Measurements from ENCODE around the gene AK5.

Gene AK5

GRCh38 chr1:77348549-77348948 is 66.7 kb downstream of the AK5 start:
- Histone ChIP-seq H3K9me3 (ENCODE audit: control extremely low read depth in 1 of 5, control insufficient read depth in 4 of 5, insufficient read depth in 2 of 5, low read depth in 1 of 5, low read length in 4 of 5) (no peaks in the 10 kb centered on the region), H3K36me3 (ENCODE audit: control insufficient read depth in 4 of 4, insufficient read depth in 4 of 4, low read length in 3 of 4) (no peaks in the 10 kb centered on the region), H3K27ac (ENCODE audit: insufficient read depth in 1 of 2, low read depth in 1 of 2, low read length in 2 of 2, poor library complexity in 1 of 2, severe bottlenecking in 2 of 2) (no peak overlapping the region), H3K4me1 (ENCODE audit: control extremely low read depth in 1 of 4, control insufficient read depth in 4 of 4, insufficient read depth in 4 of 4, low read length in 3 of 4) (peaks cover 0 to 12% (median 4%) of the 10 kb centered on the region in 4 experiments), H3K27me3 (replicated peaks in 2 of 5; ENCODE audit: control insufficient read depth in 4 of 5, insufficient read depth in 5 of 5, low read length in 4 of 5) (no peaks in the 10 kb centered on the region), H3K4me3 (ENCODE audit: control insufficient read depth in 1 of 7, extremely low read depth in 1 of 7, insufficient read depth in 4 of 7, low read depth in 2 of 7, low read length in 6 of 7) (no peak overlapping the region)
- CTCF ChIA-PET: no interaction called here
- peak in 1 of 3 donors; percentile 10 for DNase-seq
- POLR2A ChIA-PET: no interaction called here

- no peaks in the 10 kb centered on the region for H3K27me3 ChIP-seq (replicated peaks in 2 of 5; ENCODE audit: control insufficient read depth in 4 of 5, insufficient read depth in 5 of 5, low read length in 4 of 5)
- H3K4me3 ChIP-seq (ENCODE audit: control insufficient read depth in 1 of 7, extremely low read depth in 1 of 7, insufficient read depth in 4 of 7, low read depth in 2 of 7, low read length in 6 of 7): no peak overlapping the region
- 100% methylated on average over 1 of the region's 2 CpGs for WGBS (ENCODE audit: insufficient coverage)
- H3K27ac ChIP-seq (ENCODE audit: insufficient read depth in 1 of 2, low read depth in 1 of 2, low read length in 2 of 2, poor library complexity in 1 of 2, severe bottlenecking in 2 of 2): no peak overlapping the region
- ChIA-PET POLR2A (no interaction called here), CTCF (no interaction called here)
- no peaks in the 10 kb centered on the region for H3K9me3 ChIP-seq (ENCODE audit: control extremely low read depth in 1 of 5, control insufficient read depth in 4 of 5, insufficient read depth in 2 of 5, low read depth in 1 of 5, low read length in 4 of 5)
- no peak for DNase-seq
- H3K4me1 ChIP-seq (ENCODE audit: control extremely low read depth in 1 of 4, control insufficient read depth in 4 of 4, insufficient read depth in 4 of 4, low read length in 3 of 4): peaks cover 0 to 12% (median 4%) of the 10 kb centered on the region in 4 experiments
- H3K36me3 ChIP-seq (ENCODE audit: control insufficient read depth in 4 of 4, insufficient read depth in 4 of 4, low read length in 3 of 4): no peaks in the 10 kb centered on the region
Observed at GRCh38 chr1:77349275-77349674, 67.5 kb downstream of the AK5 start.

- Histone ChIP-seq H3K9me3 (ENCODE audit: control extremely low read depth in 1 of 5, control insufficient read depth in 4 of 5, insufficient read depth in 2 of 5, low read depth in 1 of 5, low read length in 4 of 5) (no peaks in the 10 kb centered on the region), H3K4me3 (ENCODE audit: control insufficient read depth in 1 of 7, extremely low read depth in 1 of 7, insufficient read depth in 4 of 7, low read depth in 2 of 7, low read length in 6 of 7) (no peak overlapping the region), H3K27ac (ENCODE audit: insufficient read depth in 1 of 2, low read depth in 1 of 2, low read length in 2 of 2, poor library complexity in 1 of 2, severe bottlenecking in 2 of 2) (no peak overlapping the region), H3K36me3 (ENCODE audit: control insufficient read depth in 4 of 4, insufficient read depth in 4 of 4, low read length in 3 of 4) (no peaks in the 10 kb centered on the region), H3K27me3 (replicated peaks in 2 of 5; ENCODE audit: control insufficient read depth in 4 of 5, insufficient read depth in 5 of 5, low read length in 4 of 5) (no peaks in the 10 kb centered on the region), H3K4me1 (ENCODE audit: control extremely low read depth in 1 of 4, control insufficient read depth in 4 of 4, insufficient read depth in 4 of 4, low read length in 3 of 4) (peaks cover 0 to 12% (median 4%) of the 10 kb centered on the region in 4 experiments)
- ChIA-PET CTCF (no interaction called here), POLR2A (no interaction called here)
- peak in 2 of 3 donors; percentile 55 to 74 for DNase-seq
- WGBS (ENCODE audit: insufficient coverage): 68% methylated on average over 2 of the region's 6 CpGs
Observed at GRCh38 chr1:77350012-77350770, 68.4 kb downstream of the AK5 start.

- no CpG with 5 or more reads among the region's 1 CpG for WGBS (ENCODE audit: insufficient coverage)
- POLR2A ChIA-PET: interaction anchor here (0.7 kb wide), 1 partner anchor 14 kb away, joined by 3 read pairs; no protein-coding TSS in a partner anchor
- Histone ChIP-seq H3K4me1 (ENCODE audit: control extremely low read depth in 1 of 4, control insufficient read depth in 4 of 4, insufficient read depth in 4 of 4, low read length in 3 of 4) (peaks cover 0 to 9% (median 2%) of the 10 kb centered on the region in 4 experiments), H3K27ac (ENCODE audit: insufficient read depth in 1 of 2, low read depth in 1 of 2, low read length in 2 of 2, poor library complexity in 1 of 2, severe bottlenecking in 2 of 2) (no peak overlapping the region), H3K27me3 (replicated peaks in 2 of 5; ENCODE audit: control insufficient read depth in 4 of 5, insufficient read depth in 5 of 5, low read length in 4 of 5) (no peaks in the 10 kb centered on the region), H3K4me3 (ENCODE audit: control insufficient read depth in 1 of 7, extremely low read depth in 1 of 7, insufficient read depth in 4 of 7, low read depth in 2 of 7, low read length in 6 of 7) (no peak overlapping the region), H3K9me3 (ENCODE audit: control extremely low read depth in 1 of 5, control insufficient read depth in 4 of 5, insufficient read depth in 2 of 5, low read depth in 1 of 5, low read length in 4 of 5) (no peaks in the 10 kb centered on the region), H3K36me3 (ENCODE audit: control insufficient read depth in 4 of 4, insufficient read depth in 4 of 4, low read length in 3 of 4) (no peaks in the 10 kb centered on the region)
- no peak for DNase-seq
- CTCF ChIA-PET: no interaction called here
Observed at GRCh38 chr1:77354536-77354935, 72.7 kb downstream of the AK5 start.

DNA sequence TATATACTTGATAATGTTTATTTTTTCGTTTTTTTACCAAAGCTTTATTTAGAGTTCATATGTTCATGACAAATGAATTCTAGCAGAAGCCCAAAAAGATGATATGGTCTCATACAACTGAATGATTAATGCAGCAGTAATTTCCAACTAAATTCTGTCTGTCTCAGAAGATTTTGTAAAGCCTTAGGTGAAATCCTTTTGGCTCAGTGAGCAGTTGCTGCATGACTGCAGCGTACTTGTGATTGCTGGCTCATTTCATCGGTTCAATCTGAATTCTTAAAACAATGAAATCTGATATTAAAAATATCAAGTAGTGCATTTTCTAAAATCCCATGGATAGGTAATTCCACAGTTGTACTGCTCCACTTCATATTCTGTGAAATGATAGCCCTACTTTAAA is 73.2 kb downstream of the AK5 start:
- CTCF ChIA-PET: no interaction called here
- no CpG with 5 or more reads among the region's 3 CpGs for WGBS (ENCODE audit: insufficient coverage)

DNA sequence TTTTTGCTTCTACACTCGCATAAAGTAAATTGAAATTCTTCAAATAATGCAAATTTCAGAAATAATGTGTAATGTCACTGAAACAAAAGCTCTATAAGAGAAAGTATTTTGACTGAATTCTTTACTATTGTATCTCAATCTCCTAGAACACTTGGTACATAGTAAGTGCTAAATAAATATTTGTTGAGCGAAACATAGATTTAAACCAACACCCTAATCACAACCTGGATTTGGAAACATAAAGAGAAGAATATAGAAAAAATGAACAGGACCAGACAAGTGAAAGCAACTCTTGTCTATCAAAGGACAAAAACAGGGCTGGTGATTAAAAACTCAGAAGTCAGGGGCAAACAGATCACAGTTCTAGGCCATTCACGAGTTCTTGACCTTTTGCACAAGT is 74.3 kb downstream of the AK5 start:
- DNase-seq: no peak
- Histone ChIP-seq H3K27me3 (replicated peaks in 2 of 5; ENCODE audit: control insufficient read depth in 4 of 5, insufficient read depth in 5 of 5, low read length in 4 of 5) (no peaks in the 10 kb centered on the region), H3K4me3 (ENCODE audit: control insufficient read depth in 1 of 7, extremely low read depth in 1 of 7, insufficient read depth in 4 of 7, low read depth in 2 of 7, low read length in 6 of 7) (no peak overlapping the region), H3K9me3 (ENCODE audit: control extremely low read depth in 1 of 5, control insufficient read depth in 4 of 5, insufficient read depth in 2 of 5, low read depth in 1 of 5, low read length in 4 of 5) (no peaks in the 10 kb centered on the region), H3K36me3 (ENCODE audit: control insufficient read depth in 4 of 4, insufficient read depth in 4 of 4, low read length in 3 of 4) (no peaks in the 10 kb centered on the region), H3K4me1 (ENCODE audit: control extremely low read depth in 1 of 4, control insufficient read depth in 4 of 4, insufficient read depth in 4 of 4, low read length in 3 of 4) (no peaks in the 10 kb centered on the region), H3K27ac (ENCODE audit: insufficient read depth in 1 of 2, low read depth in 1 of 2, low read length in 2 of 2, poor library complexity in 1 of 2, severe bottlenecking in 2 of 2) (no peak overlapping the region)
- 100% methylated on average over 1 of the region's 3 CpGs for WGBS (ENCODE audit: insufficient coverage)
- CTCF ChIA-PET: no interaction called here
- POLR2A ChIA-PET: no interaction called here

More for the DNA sequence above, 73.2 kb downstream of the AK5 start:
- H3K9me3 ChIP-seq (ENCODE audit: control extremely low read depth in 1 of 5, control insufficient read depth in 4 of 5, insufficient read depth in 2 of 5, low read depth in 1 of 5, low read length in 4 of 5): no peaks in the 10 kb centered on the region
- no peak for DNase-seq
- H3K36me3 ChIP-seq (ENCODE audit: control insufficient read depth in 4 of 4, insufficient read depth in 4 of 4, low read length in 3 of 4): no peaks in the 10 kb centered on the region
- H3K4me3 ChIP-seq (ENCODE audit: control insufficient read depth in 1 of 7, extremely low read depth in 1 of 7, insufficient read depth in 4 of 7, low read depth in 2 of 7, low read length in 6 of 7): no peak overlapping the region
- peaks cover 0 to 6% (median 2%) of the 10 kb centered on the region in 4 experiments for H3K4me1 ChIP-seq (ENCODE audit: control extremely low read depth in 1 of 4, control insufficient read depth in 4 of 4, insufficient read depth in 4 of 4, low read length in 3 of 4)
- no peak overlapping the region for H3K27ac ChIP-seq (ENCODE audit: insufficient read depth in 1 of 2, low read depth in 1 of 2, low read length in 2 of 2, poor library complexity in 1 of 2, severe bottlenecking in 2 of 2)
- POLR2A ChIA-PET: interaction anchor here (0.7 kb wide), 1 partner anchor 14 kb away, joined by 3 read pairs; no protein-coding TSS in a partner anchor
- no peaks in the 10 kb centered on the region for H3K27me3 ChIP-seq (replicated peaks in 2 of 5; ENCODE audit: control insufficient read depth in 4 of 5, insufficient read depth in 5 of 5, low read length in 4 of 5)

DNA sequence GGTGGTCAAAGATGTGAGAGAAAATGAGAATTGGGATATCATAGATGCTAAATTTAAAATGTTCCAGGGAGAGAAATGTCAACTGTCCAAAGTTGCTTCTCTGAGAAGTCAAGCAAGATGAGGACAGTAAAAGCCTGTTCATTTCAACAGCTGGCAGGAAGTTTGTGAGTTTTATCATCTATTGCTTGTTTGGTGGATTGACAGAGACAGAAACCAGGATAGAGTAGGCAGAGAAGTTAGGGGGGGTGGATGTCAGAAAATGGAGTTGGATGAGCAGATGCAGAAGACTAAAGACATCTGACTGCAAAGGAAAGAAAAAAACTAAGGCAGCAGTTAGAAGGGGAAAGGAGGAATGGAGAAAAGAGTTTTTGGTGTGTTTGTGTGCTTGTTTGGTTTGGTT is 78.4 kb downstream of the AK5 start:
- no peak overlapping the region for H3K4me3 ChIP-seq (ENCODE audit: control insufficient read depth in 1 of 7, extremely low read depth in 1 of 7, insufficient read depth in 4 of 7, low read depth in 2 of 7, low read length in 6 of 7)
- no peak overlapping the region for H3K27ac ChIP-seq (ENCODE audit: insufficient read depth in 1 of 2, low read depth in 1 of 2, low read length in 2 of 2, poor library complexity in 1 of 2, severe bottlenecking in 2 of 2)
- H3K27me3 ChIP-seq (replicated peaks in 2 of 5; ENCODE audit: control insufficient read depth in 4 of 5, insufficient read depth in 5 of 5, low read length in 4 of 5): no peaks in the 10 kb centered on the region
- no peaks in the 10 kb centered on the region for H3K4me1 ChIP-seq (ENCODE audit: control extremely low read depth in 1 of 4, control insufficient read depth in 4 of 4, insufficient read depth in 4 of 4, low read length in 3 of 4)
- DNase-seq: no peak
- no peaks in the 10 kb centered on the region for H3K36me3 ChIP-seq (ENCODE audit: control insufficient read depth in 4 of 4, insufficient read depth in 4 of 4, low read length in 3 of 4)
- POLR2A ChIA-PET: no interaction called here
- H3K9me3 ChIP-seq (ENCODE audit: control extremely low read depth in 1 of 5, control insufficient read depth in 4 of 5, insufficient read depth in 2 of 5, low read depth in 1 of 5, low read length in 4 of 5): no peaks in the 10 kb centered on the region
- CTCF ChIA-PET: no interaction called here

Measured in common myeloid progenitor, CD34-positive (primary cell).